ENCODE measurements around the gene UBA1.
A peak's percentile ranks its signal among the peaks of the same experiment; 100 is the strongest.
"Not testable (repeated sequence)": the region's sequence is repeated elsewhere in the genome, so short reads cannot be mapped to it uniquely, and the experiment has no call there.

UBA1 gene

DNA sequence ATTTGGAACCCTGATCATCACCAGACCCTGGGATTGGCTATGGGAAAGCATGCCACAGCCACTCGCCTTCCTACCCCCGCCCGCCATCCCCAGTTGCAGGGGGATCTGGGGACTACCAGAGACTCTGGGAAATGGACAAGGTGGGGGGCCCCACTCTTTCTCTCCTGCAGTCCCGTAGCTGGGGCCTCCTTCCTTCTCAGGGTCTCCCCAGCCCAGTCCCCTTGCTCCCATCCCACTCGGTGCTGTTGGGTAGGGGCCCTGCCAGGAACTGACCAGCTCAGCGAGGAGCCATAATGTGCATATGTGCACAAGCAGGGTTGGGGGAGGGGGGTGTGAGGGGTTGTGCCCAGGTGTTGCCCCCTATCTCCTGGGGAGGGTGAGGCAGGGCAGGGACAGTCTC, 35.8 kb downstream of the UBA1 start:
- no peak for DNase-seq
- no peak for ATAC-seq

DNA sequence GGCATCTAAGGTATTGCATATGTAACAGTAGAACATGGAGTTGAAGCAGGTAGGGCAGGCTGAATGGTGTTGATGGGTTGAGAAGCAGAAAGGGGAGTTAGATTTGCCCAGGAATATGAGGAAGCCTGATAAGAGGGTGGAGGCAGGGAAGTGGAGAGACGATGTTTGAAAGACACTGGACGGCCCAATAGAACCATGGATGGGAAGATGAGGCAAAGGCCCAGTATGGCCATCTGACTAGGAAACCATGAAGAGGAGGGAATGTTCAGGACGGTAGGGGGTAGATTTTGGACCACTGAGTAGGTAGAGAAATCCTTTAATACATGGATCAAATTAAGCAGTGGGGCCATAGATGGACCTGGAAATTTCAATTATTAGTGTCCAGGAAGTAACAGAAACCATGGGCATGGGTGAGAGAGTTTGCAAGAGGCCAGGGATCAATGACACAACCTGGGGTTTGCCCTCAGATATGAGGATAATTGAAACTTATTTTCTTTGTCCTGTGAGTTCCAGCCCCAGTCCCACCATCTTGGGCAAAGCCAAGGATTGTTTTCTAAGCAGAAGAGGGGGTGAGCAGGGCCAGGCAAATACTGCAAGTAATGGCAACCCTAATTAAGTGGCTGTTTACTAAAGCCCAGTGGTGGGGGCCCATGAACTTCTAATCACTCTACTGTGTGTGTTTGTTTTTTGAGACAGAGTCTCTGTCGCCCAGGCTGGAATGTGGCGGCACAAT, 36.7 kb downstream of the UBA1 start:
- ATAC-seq: no peak
- no peak for DNase-seq

DNA sequence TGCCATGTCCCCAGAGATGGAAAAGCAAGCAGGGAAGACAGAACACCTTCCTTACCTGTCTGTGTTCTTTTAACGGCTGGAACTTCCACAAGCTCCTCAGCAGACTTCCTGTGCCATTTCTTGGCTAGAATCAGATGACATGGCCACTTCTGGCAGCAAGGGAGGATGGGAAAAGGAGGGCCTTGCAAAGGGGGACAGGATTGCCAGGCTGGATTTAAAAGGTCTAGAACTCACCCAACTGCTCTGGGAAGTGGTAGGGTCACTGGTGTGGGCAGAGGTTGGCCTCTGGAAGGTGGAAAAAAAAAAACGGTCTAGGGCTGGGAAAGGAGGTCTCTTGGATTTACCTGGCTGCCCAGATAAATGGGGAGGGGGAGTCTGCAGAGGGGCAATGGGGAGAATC, 37.5 kb downstream of the UBA1 start:
- ATAC-seq: no peak
- no peak for DNase-seq

DNA sequence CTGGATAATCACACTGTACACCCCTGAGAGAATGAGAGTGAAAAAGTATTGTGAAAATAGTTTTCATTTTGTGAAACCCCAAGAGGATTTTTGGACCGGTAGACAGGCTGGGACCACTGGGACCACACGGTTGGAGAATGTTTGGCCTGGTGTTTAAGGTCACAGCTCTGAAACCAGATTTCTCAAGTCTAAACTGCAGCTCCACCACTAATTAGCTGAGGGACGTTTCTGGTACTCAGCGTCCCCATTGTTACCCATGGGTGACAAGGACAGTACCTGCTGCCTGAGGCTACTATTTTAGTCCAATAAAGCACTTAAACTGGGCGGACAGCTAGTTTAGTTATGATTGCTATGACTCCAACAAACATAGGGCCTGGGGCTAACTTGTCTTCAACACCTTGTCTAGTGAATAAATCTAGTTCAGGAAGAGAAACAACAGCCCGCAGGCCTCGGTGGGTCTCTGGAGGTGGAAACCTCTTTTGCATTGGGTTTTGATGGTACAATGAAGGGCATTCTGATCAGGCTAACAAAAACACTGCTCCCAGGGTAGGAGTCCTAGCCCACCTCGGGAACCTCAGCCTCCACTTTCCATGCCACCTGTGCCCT, 38.7 kb downstream of the UBA1 start:
- DNase-seq (no peak), ATAC-seq (no peak)

DNA sequence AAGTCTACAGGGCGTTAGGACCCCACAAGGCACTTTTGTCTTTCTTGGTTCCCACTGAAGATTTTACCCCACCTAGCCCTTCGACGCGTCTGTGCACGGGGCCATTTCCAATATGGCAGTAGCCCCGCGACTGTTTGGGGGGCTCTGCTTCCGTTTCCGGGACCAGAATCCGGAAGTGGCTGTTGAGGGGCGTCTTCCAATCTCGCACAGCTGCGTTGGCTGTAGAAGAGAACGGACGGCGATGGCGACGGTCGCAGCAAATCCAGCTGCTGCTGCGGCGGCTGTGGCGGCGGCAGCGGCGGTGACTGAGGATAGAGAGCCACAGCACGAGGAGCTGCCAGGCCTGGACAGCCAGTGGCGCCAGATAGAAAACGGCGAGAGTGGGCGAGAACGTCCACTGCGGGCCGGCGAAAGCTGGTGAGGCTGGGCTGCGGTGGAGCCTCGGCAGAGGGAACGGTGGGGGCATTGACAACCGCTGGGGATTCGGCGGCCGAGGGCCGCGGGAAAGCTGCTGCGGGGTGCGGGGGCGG, 39.2 kb downstream of the UBA1 start, which contains the start of gene USP11:
Gene USP11, plus strand, starts transcription at position 207 of the 530 bp plus-strand sequence. Its CDS starts 35 bp downstream, at position 242.
- ATAC-seq (peak; percentile 48), DNase-seq (peak; percentile 61)

DNA sequence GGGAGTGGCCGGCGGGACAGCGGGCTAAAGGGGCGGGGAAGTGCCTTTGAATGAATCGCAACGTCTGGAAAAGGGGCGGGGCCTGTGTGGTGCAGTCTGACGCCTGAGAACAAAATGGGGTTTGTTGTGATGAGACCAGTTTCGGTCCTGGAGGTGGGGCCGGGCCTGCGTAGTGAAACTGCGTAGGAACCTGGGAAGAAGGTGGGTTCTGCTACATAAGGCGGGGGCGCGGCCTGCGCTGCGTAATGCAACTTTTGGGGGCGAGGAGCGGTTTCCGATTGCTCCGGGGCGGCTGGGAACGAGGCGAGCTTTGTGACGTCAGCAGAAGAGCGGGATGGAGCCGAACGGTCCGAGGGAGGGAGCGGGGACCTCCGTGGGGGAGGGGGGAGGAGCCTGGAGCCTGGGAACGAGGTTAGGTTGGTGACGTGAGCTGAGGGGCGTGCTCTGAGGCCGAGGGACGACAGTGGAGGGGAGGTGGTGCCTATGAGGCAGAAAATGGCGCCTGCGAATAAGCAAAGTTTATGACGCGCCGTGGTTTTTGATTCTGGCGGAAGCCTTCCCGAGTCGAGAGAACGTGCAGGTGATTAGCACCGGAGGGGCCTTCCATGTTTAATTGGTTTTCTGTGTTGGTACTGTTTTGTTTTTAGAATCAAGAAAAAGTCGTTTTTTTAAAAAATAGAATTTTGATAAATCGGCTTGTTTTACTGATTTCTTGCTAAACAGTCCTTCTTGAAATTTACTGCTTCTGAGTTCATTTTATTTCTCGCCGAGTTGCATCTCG, 39.9 kb downstream of the UBA1 start:
- peak; percentile 92 for DNase-seq
- peak; percentile 95 for ATAC-seq

DNA sequence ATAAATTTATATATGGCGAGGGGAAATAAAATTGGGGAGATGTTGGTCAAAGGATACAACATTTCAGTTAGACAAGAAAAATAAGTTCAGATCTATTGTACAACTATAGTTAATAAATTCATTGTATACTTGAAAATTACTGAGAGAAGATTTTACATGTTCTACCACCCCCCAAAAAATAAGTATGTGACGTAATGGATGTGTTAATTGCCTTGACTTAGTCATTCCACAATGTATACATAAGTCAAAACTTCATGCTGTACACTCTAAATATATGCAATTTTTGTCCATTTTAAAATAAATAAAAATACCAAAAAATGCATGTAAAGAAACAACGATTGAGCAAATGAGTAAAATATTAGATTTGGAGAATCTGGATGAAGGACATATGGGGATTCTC, 41.0 kb downstream of the UBA1 start:
- DNase-seq: no peak
- no peak for ATAC-seq

DNA sequence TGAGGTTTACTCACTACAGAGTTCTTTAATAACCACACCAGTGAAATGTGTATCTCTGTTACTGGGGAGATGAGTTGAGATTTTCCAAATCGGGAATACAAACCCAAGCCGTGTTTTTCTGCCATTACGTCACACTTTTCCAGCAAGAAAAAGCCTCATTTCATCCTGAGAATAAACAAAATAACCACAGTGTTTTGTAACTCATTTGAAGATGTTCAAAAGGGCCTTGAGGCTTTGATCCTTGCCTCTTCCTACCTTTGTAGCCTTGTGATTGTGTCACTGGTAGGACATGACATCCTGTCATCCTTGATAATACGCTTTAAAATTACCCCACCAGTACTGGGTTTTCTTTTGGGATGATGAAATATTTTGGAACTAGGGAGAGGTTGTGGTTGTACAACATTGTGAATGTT, 42.1 kb downstream of the UBA1 start:
- no peak for DNase-seq
- no peak for ATAC-seq

DNA sequence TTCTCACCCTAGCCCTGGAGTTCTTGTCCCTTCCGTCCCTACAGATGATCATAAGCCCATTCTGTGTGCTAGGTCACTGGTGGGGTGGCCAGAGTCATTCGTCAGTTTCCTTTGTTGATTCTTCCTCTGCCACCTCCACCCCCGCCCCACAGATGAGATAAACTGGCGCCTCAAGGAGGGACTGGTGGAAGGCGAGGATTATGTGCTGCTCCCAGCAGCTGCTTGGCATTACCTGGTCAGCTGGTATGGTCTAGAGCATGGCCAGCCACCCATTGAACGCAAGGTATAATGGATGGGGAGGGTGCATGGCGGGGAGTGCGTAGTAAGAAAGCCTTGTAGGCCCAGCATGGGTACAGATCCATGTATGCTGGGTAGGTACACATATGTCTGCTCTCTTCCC, 45.6 kb downstream of the UBA1 start:
- no peak for DNase-seq

DNA sequence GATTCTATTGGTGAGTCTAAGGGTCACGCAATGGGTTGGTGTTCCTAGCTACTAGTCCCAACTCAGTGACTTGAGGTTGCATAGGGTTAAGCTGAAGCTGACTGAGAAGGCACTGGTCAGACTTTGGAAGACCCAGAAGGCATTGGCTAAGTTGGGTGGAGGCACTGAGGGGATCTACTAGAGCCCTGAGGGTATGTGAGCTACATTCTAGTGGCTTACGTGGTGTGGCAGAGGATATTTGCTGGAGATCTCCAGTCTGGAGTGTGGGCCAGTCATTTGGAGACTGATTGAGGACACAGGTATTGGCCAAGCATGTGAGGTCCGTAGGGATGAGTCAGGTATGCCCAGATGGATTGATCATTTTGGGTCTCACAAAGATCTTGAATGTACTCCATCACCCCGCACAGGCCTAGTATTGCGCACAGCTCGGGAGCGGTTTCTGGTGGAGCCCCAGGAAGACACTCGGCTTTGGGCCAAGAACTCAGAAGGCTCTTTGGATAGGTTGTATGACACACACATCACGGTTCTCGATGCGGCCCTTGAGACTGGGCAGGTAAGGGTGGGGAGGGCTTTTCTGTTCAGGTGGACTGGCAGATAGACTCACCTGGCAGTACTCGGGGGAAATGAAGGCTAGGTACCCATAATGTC, 46.4 kb downstream of the UBA1 start:
- no peak for ATAC-seq

More for the DNA sequence above, 45.6 kb downstream of the UBA1 start:
- no peak for ATAC-seq

DNA sequence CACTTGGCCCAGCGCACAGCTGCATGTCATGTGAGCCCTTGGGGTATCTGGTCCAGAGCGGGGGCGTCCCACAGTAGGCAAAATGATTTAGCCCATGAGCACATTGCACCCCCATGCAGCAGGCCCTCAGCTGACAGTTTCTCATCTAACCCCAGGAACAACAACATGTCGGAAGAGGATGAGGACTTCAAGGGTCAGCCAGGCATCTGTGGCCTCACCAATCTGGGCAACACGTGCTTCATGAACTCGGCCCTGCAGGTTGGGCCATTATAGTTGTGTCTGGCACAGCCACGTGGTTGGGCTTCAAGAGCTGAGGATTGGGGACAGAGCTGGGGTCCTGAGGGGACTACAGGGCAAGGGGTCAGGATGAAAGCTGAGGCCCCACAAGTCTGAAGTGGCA, 47.0 kb downstream of the UBA1 start:
- ATAC-seq (no peak), DNase-seq (no peak)

More for the DNA sequence above, 46.4 kb downstream of the UBA1 start:
- DNase-seq: no peak

DNA sequence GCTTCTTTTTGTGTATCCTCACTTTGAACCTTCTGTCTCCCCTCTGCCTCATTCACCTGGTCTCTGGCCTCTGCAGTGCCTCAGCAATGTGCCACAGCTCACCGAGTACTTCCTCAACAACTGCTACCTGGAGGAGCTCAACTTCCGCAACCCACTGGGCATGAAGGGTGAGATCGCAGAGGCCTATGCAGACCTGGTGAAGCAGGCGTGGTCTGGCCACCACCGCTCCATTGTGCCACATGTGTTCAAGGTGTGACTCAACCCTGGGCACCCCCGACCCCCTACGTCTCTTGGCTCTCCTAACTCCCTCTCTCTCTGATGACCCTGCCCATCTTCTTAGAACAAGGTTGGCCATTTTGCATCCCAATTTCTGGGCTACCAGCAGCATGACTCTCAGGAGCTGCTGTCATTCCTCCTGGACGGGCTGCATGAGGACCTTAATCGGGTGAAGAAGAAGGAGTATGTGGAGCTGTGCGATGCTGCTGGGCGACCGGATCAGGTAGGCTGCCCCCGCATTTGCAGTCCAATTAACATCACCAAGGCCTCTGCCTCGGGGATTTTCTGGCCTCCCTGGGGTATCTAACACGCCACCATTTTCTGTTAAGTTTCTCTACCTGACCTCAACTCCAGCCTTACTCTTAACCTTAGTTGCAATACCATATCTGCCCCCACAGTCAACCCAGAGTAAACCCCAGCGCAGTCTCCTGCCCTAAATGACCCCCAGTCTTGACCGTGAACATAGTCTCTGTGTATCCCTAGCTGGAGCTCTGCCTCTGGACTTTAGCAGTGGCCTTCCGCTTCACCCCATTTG, 47.8 kb downstream of the UBA1 start:
- DNase-seq (no peak), ATAC-seq (no peak)

DNA sequence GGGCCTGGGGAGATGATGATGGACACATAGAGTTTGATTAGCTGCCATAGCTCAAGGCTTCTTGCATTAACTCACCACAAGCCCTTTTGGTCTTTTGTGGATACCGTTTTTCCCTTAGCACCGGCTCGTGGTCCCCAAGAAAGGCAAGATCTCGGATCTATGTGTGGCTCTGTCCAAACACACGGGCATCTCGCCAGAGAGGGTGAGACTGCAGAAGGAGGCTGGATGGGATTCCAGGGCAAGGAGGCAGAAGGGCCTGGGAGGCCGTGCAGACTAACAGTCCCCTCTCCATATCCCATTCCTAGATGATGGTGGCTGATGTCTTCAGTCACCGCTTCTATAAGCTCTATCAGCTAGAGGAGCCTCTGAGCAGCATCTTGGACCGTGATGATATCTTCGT, 48.7 kb downstream of the UBA1 start:
- ATAC-seq: no peak

DNA sequence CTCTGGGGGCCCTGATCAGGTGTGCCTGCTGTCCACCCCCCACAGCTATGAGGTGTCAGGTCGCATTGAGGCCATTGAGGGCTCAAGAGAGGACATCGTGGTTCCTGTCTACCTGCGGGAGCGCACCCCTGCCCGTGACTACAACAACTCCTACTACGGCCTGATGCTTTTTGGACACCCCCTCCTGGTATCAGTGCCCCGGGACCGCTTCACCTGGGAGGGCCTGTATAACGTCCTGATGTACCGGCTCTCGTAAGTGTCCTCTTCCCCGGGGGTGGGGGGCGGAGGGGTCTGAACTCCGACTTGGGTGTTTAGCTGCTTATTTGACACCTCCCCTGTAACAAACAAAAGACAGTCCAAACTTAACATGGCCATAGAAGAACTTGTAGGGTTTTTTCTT, 49.7 kb downstream of the UBA1 start:
- DNase-seq (no peak), ATAC-seq (no peak)

More for the DNA sequence above, 48.7 kb downstream of the UBA1 start:
- no peak for DNase-seq

DNA sequence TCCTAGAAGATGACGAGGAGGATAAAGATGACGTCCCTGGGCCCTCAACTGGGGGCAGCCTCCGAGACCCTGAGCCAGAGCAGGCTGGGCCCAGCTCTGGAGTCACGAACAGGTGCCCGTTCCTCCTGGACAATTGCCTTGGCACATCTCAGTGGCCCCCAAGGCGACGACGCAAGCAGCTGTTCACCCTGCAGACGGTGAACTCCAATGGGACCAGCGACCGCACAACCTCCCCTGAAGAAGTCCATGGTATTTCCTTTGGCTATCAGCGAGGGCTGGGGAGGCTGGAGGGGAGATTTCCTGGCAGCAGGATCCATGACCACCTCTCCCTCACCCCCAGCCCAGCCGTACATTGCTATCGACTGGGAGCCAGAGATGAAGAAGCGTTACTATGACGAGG, 51.0 kb downstream of the UBA1 start:
- ATAC-seq (no peak), DNase-seq (no peak)

DNA sequence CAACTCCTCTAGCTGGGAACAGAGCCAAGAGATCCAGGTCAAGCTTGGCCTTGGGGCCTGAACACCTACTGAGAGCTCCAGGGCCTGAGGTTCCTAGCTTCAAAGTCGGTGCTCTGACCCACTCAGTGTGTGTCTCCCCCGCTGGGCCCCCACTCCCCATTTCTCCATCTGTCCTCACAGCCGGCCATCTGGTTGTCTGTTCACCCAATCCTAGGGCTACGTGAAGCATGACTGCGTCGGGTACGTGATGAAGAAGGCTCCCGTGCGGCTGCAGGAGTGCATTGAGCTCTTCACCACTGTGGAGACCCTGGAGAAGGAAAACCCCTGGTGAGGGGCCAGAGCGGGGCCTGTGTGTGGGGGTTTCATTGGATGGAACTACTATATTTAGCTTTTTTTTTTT, 51.5 kb downstream of the UBA1 start:
- DNase-seq (no peak), ATAC-seq (no peak)

DNA sequence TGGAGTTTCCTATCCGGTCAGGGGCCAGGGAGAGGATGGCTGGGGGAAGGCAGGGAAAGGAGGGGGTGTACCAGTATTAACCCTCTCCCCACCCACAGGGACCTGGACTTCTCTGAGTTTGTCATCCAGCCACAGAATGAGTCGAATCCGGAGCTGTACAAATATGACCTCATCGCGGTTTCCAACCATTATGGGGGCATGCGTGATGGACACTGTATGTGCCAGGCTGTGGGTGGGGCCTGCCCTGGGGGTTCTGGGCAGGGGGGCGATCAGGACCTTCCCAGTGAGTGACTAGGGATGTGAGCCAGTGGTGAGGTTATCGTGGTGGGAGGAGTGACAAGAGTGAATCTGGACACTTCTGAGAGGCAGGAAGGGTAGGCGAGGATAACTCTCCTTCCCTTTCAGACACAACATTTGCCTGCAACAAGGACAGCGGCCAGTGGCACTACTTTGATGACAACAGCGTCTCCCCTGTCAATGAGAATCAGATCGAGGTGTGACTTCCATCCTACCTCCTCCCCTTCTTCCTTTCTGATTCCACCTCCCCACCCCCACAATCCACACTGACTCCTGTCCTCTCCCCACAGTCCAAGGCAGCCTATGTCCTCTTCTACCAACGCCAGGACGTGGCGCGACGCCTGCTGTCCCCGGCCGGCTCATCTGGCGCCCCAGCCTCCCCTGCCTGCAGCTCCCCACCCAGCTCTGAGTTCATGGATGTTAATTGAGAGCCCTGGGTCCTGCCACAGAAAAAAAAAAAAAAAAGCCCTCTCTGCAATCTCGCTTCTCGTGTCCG, 53.8 kb downstream of the UBA1 start:
- no peak for DNase-seq
- ATAC-seq: peak; percentile 61

DNA sequence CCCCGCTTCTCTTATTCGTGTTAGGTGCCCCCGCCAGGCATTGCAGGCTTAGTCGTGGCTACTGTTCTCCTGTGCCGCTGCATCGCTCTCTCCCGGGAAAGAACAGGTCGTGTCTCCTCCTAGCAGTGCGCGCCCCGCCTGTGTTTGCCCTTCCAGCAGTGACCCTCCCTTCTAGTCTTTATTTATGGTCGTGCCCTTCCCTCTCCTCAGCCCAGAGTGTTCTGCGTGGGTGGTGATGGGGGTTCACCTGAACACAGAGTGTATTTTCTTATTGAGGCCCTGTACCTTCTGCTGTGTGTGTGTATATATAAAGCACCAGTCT, 54.3 kb downstream of the UBA1 start:
- DNase-seq: no peak
- ATAC-seq: no peak

DNA sequence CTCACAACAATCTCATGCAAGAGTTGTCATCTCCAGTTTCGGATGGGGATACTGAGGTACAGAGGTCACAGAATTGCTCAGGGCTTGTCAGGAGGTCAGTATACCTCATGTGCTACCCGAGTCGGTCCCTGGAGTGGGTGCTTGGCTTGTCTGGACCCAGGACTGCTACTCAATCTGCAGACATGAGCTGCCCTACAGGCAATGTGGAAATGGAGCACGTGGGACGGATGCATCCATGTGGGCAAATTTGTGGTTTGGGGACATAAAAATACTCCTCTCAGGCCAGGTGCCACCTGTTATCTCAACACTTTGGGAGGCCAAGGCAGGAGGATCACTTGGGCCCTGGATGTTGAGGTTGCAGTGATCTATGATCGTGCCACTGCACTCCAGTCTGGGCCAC, 54.9 kb downstream of the UBA1 start:
- DNase-seq (no peak), ATAC-seq (no peak)

DNA sequence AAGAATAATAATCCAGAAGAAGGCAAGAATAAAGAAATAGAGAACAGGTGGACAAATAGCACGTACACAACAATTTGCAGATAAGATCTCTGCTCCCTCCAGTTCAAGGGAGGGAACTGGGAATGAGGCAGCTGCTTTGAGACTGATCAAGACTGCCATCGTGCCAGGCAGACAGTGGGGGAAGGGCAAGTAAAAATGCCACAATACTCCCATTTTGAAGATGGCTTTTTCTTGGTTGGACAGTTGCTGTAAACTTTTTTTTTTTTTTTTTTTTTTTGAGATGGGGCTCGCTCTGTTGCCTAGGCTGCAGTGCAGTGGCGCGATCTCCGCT, 56.4 kb downstream of the UBA1 start:
- DNase-seq: no peak
- ATAC-seq: no peak

DNA sequence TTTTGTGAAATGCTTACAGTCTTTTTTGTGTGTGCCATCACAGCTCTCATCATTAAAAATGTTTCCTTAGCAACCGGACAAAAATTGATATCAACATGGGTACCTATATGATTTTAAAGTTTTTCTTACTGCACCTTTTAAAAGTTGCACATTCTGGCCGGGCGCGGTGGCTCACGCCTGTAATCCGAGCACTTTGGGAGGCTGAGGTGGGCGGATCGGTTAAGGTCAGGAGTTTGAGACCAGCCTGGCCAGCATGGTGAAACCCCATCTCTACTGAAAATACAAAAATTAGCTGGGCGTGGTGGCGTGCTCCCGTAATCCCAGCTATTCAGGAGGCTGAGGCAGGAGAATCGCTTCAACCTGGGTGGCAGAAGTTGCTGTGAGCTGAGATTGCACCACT, 64.0 kb downstream of the UBA1 start:
- not testable (repeated sequence) for ATAC-seq

More for the DNA sequence above, 64.0 kb downstream of the UBA1 start:
- not testable (repeated sequence) for DNase-seq

Measured in stimulated activated naive CD8-positive, alpha-beta T cell treated with anti-CD3 and anti-CD28 coated beads, Interleukin-15, Interleukin-2, amounts not matched to agents 100 U/mL and 50 U/mL, for 24 hours (primary cell).